IPS-15b (cell line): ENCODE data around the gene MRPS15.
"Not testable (repeated sequence)": the region's sequence is repeated elsewhere in the genome, so short reads cannot be mapped to it uniquely, and the experiment has no call there.

ENCODE experiments used
- H3K27me3 ChIP-seq: one replicate; pipeline ENCODE4 v1.6.1; 2013; ENCODE audit warnings: low read length; ENCODE audit not compliant: control insufficient read depth, insufficient read depth
- H3K36me3 ChIP-seq: one replicate; pipeline ENCODE4 v1.6.1; 2013; ENCODE audit warnings: low read length; ENCODE audit not compliant: control insufficient read depth, insufficient read depth
- H3K4me1 ChIP-seq: one replicate; pipeline ENCODE4 v1.6.1; 2013; ENCODE audit warnings: mild to moderate bottlenecking, low read length; ENCODE audit not compliant: control insufficient read depth, insufficient read depth
- H3K4me3 ChIP-seq: one replicate; pipeline ENCODE4 v1.5.1; 2013; ENCODE audit warnings: low read depth, low read length
- H3K9ac ChIP-seq: one replicate; pipeline ENCODE4 v1.6.1; 2013; ENCODE audit warnings: low read depth, mild to moderate bottlenecking, low read length
- H3K9me3 ChIP-seq: one replicate; pipeline ENCODE4 v1.6.1; 2013; ENCODE audit warnings: mild to moderate bottlenecking, low read length; ENCODE audit not compliant: control insufficient read depth, insufficient read depth

Gene MRPS15

DNA sequence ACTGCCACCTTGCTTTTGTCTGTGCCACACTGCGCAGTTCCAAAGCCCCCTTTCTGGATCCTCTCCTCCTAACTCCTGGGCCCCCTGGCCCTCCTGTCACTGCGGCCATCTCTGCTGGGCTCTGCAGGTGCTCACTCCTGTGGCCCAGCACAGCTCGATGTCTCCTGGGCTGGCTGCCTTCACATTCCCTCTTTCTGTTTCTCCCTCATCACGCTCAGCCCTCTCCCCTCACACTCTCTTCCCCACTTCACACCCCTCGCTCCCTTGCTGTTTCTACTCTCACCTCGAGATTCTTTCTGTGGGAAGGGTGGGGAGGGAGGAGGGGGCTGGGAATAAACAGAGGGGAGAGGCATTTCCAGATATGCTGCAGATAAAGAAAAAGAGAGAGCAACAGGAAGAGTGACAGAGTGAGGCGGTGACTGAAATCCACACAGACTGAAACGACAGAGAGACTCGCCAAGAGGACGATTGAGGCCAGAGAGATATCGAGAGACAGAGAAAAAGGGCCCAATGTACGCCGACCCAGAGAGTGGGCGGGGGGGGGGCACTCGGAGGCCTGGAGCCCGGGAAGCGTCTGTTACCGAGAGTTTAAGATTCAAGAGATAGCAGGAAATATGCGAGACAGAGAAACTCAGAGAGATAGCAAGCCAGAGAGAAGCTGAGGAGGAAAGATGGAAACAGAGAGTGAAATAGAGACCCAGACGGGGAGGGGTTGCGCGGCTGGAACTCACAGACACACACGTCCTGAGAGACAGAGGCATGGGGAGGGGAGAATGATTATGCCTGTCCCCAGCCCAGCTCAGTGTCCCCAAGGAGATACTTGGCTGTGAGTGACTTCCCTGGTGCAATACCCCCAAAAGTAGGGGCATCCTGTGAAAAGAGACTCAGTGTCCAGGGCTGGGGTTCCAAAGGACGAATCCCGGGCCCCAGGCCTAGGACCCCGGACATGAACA is 17.9 kb upstream of the MRPS15 start:
- no peaks in the 10 kb centered on the region for H3K4me1 ChIP-seq
- H3K4me3 ChIP-seq, result no peak overlapping the region
- no peaks in the 10 kb centered on the region for H3K9me3 ChIP-seq
- no peak overlapping the region for H3K9ac ChIP-seq
- no peaks in the 10 kb centered on the region for H3K27me3 ChIP-seq
- H3K36me3 ChIP-seq, result no peaks in the 10 kb centered on the region

- Histone ChIP-seq H3K9me3 (no peaks in the 10 kb centered on the region), H3K4me1 (no peaks in the 10 kb centered on the region), H3K9ac (no peak overlapping the region), H3K27me3 (no peaks in the 10 kb centered on the region), H3K36me3 (no peaks in the 10 kb centered on the region), H3K4me3 (no peak overlapping the region)
Measured at GRCh38 chr1:36481091-36481490, 16.9 kb upstream of the MRPS15 start.

DNA sequence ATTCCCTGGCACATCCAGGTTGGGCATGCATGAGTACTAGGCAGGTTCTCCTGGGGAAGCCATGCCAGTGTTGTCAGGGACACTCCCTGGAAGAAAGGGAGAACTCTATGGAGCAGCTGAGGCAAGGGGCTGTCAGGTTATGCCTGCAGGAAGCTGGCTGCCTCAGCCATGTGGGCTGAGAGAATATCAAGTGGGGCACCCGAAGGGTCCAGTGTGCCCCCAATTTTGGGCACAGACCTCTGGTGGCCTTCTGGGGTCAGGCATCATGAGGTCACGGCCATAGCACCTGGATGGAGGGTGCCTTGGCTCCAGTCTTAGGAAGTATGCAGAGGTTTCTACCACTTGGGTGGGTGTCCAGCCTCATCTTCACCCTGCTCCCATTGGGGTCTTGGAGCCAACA is 16.0 kb upstream of the MRPS15 start:
- H3K9me3 ChIP-seq, result no peaks in the 10 kb centered on the region
- no peaks in the 10 kb centered on the region for H3K36me3 ChIP-seq
- H3K4me3 ChIP-seq, result no peak overlapping the region
- H3K27me3 ChIP-seq, result no peaks in the 10 kb centered on the region
- no peak overlapping the region for H3K9ac ChIP-seq
- H3K4me1 ChIP-seq, result no peaks in the 10 kb centered on the region

GRCh38 chr1:36479505-36480051 is 15.4 kb upstream of the MRPS15 start:
- Histone ChIP-seq H3K9ac (no peak overlapping the region), H3K4me3 (no peak overlapping the region), H3K9me3 (no peaks in the 10 kb centered on the region)

GRCh38 chr1:36477615-36478014 is 13.4 kb upstream of the MRPS15 start:
- H3K36me3 ChIP-seq, H3K9me3 ChIP-seq, H3K4me1 ChIP-seq, H3K4me3 ChIP-seq, H3K27me3 ChIP-seq, H3K9ac ChIP-seq: not testable (repeated sequence)

More at GRCh38 chr1:36479505-36480051, 15.4 kb upstream of the MRPS15 start:
- no peaks in the 10 kb centered on the region for H3K36me3 ChIP-seq
- no peaks in the 10 kb centered on the region for H3K4me1 ChIP-seq
- H3K27me3 ChIP-seq, result no peaks in the 10 kb centered on the region

GRCh38 chr1:36476945-36477344 is 12.8 kb upstream of the MRPS15 start:
- H3K36me3 ChIP-seq, result no peaks in the 10 kb centered on the region
- no peaks in the 10 kb centered on the region for H3K4me1 ChIP-seq
- no peak overlapping the region for H3K9ac ChIP-seq
- H3K27me3 ChIP-seq, result peaks cover 4% of the 10 kb centered on the region
- no peaks in the 10 kb centered on the region for H3K9me3 ChIP-seq
- no peak overlapping the region for H3K4me3 ChIP-seq

GRCh38 chr1:36475910-36476604 is 11.9 kb upstream of the MRPS15 start:
- H3K36me3 ChIP-seq, result no peaks in the 10 kb centered on the region
- H3K9ac ChIP-seq, result no peak overlapping the region
- H3K9me3 ChIP-seq, result no peaks in the 10 kb centered on the region
- no peak overlapping the region for H3K4me3 ChIP-seq
- no peaks in the 10 kb centered on the region for H3K4me1 ChIP-seq
- H3K27me3 ChIP-seq, result peaks cover 4% of the 10 kb centered on the region

GRCh38 chr1:36475341-36475740 is 11.2 kb upstream of the MRPS15 start:
- Histone ChIP-seq H3K4me1 (no peaks in the 10 kb centered on the region), H3K36me3 (no peaks in the 10 kb centered on the region), H3K9me3 (no peaks in the 10 kb centered on the region), H3K4me3 (no peak overlapping the region), H3K27me3 (peaks cover 4% of the 10 kb centered on the region), H3K9ac (no peak overlapping the region)

DNA sequence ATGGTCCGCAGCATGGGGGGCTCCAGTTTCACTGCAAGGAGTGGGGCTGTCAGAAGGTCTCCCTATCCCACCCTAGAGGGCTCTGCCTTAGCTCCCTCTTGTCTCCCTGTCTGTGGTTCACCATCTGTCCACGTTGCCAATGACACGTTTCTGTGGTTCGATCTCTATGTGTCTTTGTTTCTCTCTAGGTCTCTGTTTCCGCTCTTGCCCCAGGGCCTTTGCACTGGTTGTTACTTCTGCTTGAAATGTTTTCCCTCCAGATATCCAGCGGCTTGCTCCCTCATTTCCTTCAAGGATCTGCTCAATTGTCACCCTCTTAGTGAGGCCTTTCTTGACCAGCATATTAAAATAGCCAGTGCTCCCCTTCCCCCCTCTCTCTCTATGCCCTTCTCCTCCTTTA is 8.5 kb upstream of the MRPS15 start:
- Histone ChIP-seq H3K4me3 (no peak overlapping the region), H3K9ac (no peak overlapping the region), H3K4me1 (no peaks in the 10 kb centered on the region), H3K36me3 (no peaks in the 10 kb centered on the region), H3K9me3 (no peaks in the 10 kb centered on the region), H3K27me3 (peaks cover 16% of the 10 kb centered on the region)

- Histone ChIP-seq H3K9ac (no peak overlapping the region), H3K27me3 (peaks cover 22% of the 10 kb centered on the region), H3K36me3 (no peaks in the 10 kb centered on the region), H3K9me3 (no peaks in the 10 kb centered on the region), H3K4me3 (no peak overlapping the region), H3K4me1 (no peaks in the 10 kb centered on the region)
Measured at GRCh38 chr1:36471830-36472641, 7.9 kb upstream of the MRPS15 start.

- H3K36me3 ChIP-seq, result no peaks in the 10 kb centered on the region
- H3K9ac ChIP-seq, result no peak overlapping the region
- H3K4me3 ChIP-seq, result no peak overlapping the region
- H3K4me1 ChIP-seq, result peaks cover 2% of the 10 kb centered on the region
- H3K27me3 ChIP-seq, result peaks cover 43% of the 10 kb centered on the region
- H3K9me3 ChIP-seq, result no peaks in the 10 kb centered on the region
Measured at GRCh38 chr1:36469163-36469562, 5.0 kb upstream of the MRPS15 start.
